HG03442 (cell line): ENCODE results near the gene PLPPR2.
"Not testable (repeated sequence)": the region's sequence is repeated elsewhere in the genome, so short reads cannot be mapped to it uniquely, and the experiment has no call there.

Source experiments
- ATAC-seq: cut with Tn5 transposase; IDR thresholded peaks from one replicate; pipeline ENCODE4 v1.9.1; 2021; ENCODE audit warnings: mild to moderate bottlenecking, moderate library complexity; ENCODE audit not compliant: unreplicated experiment

The PLPPR2 gene

DNA sequence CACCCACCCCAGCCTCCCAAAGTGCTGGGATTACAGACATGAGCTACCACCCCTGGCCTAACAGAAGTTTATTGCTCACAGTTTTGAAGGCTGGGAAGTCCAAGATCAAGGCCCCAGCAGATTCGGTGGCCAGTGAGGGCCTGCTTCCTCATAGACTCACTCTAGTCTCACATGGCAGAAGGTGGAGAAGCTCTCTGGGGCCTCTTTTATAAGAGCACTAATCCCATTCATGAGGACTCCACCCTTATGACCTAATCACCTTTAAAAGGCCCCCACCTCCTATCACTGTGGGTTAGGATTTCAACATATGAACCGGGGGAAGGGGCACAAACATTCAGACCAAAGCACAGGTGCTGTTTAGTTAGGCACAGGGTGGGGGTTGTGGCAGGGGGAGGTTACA, 12.3 kb downstream of the PLPPR2 start:
- ATAC-seq: no peak

DNA sequence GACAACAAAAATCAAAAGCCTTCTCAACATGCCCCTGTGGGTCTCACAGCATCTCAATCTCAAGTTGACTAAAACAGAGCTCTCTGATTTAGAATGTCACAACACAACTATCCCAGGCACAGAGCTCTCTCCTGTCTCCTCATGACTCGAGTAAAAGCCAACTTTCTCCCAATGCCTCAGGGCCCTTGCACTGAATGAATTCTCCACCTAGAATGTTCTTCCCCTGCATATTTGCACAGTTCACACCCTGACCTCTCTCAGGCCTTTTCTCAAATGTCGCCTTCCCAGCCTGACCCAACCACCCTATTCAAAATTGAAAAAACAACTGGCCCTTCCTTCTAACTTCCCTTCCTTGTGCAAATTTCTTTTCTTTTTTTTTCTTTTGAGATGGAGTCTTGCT, 15.5 kb downstream of the PLPPR2 start:
- no peak for ATAC-seq

DNA sequence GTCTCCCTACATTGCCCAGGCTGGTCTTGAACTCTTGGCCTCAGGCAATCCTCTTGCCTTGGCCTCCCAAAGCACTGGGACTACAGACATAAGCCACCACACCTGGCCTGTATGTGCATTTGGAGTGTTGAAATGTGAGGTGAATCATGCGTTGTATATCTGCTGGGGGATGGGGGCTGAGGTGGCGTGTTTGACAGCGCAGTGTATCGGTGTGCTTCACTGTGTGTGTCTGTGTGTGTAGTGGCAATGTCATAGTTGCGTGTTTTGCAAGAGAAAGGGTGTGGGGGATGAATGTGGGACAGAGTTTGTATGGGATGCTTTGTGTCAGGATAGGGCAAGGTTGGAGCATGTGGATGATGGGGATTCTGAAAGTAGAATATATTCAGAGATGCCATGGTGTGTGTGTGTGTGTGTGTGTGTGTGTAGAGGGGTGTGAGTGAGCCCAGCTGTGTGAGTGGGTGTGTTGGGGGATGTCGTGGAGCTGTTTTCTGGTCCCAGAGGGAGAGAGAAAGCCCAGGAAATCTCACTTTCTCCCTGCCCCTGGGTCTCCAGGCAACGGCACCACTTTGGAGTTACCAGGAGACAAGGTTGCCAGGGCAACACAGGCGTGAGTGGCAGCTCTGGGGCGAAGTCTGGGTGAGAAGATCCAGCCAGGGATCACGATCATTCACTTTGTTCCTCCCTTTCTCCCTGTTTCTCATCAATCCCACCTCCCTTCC, 18.1 kb downstream of the PLPPR2 start:
- no peak for ATAC-seq

DNA sequence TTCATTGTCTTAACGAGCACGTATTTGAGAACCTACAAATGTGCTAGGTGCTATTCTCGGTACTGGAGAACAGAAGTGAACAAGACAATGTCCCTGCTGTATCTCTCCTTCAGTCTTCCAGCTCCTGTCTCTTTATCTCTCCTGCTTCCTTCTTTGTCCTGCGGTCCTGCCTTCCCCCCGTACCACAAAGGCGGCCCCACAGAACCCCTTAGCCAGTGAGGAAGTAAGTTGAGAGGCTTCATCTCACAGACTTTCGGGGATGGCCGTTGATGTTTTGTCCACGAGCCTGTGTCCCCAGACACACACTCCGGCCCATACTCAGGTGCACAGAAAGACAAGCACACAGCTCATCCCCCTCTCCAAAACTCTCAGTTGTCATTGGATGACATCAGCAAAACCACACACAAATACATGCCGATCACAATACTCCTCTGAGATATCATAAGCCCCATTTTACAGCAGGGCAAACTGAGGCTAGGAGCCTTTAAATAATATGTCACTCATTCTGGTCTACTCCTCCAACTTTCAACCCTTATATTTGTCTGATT, 18.7 kb downstream of the PLPPR2 start:
- no peak for ATAC-seq

DNA sequence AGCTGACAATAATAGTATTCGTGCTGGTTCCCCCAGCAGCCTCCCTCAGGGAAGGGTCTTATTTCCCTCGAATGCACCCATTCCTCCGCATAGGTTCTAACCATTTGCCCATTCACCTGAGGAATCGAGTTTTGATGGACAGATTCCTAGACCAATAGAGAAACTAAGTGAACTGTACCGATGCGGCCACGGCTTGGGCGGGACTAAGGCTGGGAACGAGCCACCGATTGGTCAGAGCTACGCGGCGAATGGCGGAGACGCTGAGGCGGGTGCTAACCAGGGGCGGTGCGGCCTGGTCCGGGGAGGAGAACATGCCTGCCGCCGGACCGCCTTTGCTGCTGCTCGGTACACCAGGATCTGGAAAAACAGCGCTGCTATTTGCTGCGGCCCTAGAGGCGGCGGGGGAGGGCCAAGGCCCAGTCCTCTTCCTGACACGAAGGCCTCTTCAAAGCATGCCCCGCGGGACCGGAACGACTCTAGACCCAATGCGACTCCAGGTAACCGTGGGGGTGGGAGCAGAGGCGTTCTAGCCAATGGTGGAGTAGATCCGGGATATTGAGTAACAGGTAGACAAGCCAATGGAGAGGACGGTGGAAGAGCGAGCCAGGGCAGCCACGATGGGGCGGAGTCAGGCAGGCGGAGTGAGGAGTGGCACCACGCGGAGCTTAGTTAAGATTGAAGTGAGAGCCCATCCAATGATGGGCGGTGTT, 19.4 kb downstream of the PLPPR2 start, which contains the start of gene SWSAP1:
SWSAP1 (plus strand) TSS at position 234 of the 710 bp plus-strand sequence; CDS start at position 249, 15 bp downstream.
- ATAC-seq: peak; percentile 83

DNA sequence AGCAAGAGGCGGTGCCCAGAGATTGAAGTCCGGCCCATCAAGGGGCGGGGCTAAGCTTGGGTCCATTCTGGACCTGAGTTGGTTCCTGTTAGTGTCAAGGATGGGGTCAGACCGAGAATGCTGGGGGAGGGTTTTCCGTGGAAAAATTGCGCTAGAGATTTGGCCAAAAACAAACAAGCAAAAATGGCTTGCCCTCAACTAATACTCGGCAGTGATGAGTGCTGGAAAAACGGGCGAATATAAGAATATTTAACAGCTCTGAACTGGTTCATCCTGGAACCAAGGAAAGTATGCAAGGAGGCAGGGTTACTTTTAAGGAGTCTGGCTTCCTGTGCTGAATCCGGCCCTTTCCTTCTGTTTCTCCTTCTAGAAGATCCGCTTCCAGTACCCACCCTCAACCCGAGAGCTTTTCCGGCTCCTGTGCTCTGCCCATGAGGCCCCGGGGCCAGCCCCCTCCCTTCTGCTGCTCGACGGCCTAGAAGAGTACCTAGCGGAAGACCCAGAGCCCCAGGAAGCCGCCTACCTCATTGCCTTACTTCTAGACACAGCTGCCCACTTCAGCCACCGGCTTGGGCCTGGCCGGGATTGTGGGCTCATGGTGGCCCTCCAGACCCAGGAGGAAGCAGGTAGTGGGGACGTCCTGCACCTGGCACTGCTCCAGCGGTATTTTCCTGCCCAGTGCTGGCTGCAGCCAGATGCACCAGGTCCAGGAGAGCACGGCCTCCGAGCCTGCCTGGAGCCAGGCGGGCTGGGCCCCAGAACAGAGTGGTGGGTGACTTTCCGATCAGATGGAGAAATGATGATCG, 20.1 kb downstream of the PLPPR2 start:
- ATAC-seq: no peak

DNA sequence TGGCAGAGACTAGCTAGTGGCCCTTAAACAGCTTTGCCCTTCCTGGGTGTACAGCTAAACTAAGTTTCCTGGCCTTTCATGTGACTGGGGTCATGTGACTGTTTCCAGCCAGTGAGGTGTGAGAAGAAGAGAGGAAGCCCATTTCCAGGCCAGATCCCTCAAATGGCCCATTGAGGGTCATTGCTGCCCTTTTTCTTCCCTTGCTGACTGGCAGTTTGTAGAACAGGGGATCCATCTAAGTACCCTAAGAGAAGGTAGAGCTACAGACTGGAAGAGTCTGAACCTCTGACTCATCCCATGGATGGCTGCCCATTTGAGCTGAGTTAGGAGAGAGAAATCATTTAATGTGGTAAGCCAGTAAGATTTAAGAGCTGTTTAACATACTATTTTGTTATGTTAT, 22.0 kb downstream of the PLPPR2 start:
- ATAC-seq: no peak

DNA sequence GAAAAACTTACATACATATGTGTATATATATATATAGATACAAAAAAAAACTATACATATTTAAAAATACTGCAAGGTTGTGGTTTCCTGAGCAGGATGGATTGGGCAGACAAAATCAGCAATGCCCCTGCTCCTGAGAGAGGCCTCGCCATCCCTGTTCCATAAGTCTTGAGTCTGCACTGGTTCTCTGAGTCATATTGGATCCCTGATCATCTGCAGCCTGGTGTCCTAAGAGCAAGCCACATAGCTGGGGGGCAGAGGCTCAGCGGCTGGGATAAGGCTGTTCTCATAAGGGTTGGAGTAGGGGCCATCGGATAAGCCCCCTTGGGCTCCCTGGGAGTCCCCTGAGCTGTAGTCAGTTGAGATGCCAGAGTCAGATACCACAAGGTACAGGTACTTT, 22.5 kb downstream of the PLPPR2 start:
- no peak for ATAC-seq

DNA sequence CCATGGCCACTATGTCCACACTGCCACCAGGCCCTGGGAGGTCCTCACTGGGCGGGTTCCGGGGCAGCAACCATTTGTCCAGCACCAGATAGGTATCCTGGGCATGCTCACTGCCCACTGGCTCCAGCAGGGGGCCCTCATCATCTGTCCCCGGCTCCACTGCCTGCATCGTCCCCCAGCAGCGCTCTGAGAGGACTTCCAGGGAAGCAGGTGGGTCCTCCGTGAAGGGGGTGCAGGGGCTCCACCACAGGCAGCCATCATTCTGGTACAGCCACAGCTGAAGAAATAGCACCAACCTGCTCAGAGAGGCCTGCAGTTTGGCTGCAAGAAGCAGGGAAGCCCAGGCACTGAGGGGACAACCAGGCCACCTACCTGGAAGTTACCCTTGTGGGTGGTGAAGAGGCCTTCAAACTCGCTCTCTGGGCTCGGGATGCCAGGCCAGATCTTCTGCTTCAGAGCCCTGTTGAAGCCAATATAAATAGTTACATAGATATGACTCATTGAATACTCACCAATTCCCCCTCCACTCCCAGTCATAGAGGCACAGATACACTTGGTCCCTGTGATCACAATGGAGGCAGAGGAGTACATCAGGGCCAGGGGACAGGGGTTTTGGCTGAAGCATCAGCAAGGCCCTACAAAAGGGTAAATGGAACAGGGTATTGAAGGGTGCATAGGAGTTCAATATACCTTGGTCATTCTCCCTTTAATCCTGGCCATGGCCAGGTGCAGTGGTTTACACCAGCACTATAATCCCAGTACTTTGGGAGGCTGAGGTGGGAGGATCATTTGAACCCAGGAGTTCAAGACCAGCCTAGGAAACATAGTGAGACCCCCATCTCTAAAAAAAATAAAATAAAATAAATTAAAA, 23.3 kb downstream of the PLPPR2 start:
- ATAC-seq: no peak

DNA sequence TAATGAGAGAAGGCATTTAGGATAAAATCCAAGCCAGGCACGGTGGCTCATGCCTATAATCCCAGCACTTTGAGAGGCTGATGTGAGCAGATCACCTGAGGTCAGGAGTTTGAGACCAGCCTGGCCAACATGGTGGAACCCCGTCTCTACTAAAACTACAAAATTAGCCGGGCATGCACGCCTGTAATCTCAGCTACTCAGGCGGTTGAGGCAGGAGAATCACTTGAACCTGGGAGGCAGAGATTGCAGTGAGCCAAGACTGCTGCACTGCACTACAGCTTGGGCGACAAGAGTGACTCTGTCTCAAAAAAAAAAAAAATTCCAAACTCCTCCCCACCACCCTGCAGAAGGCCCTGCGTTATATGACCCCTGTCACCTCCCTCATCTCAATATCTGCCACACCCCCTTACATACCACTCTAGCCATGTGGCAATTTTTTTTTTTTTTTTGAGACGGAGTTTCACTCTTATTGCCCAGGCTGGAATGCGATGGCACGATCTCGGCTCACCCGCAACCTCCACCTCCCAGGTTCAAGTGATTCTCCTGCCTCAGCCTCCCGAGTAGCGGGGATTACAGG, 24.1 kb downstream of the PLPPR2 start:
- not testable (repeated sequence) for ATAC-seq

DNA sequence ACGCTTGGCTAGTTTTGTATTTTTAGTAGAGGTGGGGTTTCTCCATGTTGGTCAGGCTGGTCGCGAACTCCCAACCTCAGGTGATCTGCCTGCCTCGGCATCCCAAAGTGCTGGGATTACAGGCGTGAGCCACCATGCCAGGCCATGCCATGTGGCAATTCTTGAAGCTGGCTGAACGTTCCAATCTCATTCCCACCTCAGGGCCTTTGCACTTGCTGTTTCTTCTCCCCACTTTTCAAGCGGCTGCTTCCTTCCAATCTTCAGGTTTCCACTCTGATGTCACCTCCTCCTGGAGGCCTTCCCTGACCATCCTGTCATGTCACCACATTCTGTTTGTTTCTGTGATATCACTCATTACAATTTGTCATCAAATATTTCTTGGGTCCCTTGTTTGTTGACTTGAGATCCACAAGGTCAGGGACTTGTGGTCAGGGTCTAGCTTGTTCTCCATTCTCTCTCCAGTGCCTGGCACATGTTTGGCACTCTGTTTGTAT, 24.7 kb downstream of the PLPPR2 start:
- no peak for ATAC-seq

DNA sequence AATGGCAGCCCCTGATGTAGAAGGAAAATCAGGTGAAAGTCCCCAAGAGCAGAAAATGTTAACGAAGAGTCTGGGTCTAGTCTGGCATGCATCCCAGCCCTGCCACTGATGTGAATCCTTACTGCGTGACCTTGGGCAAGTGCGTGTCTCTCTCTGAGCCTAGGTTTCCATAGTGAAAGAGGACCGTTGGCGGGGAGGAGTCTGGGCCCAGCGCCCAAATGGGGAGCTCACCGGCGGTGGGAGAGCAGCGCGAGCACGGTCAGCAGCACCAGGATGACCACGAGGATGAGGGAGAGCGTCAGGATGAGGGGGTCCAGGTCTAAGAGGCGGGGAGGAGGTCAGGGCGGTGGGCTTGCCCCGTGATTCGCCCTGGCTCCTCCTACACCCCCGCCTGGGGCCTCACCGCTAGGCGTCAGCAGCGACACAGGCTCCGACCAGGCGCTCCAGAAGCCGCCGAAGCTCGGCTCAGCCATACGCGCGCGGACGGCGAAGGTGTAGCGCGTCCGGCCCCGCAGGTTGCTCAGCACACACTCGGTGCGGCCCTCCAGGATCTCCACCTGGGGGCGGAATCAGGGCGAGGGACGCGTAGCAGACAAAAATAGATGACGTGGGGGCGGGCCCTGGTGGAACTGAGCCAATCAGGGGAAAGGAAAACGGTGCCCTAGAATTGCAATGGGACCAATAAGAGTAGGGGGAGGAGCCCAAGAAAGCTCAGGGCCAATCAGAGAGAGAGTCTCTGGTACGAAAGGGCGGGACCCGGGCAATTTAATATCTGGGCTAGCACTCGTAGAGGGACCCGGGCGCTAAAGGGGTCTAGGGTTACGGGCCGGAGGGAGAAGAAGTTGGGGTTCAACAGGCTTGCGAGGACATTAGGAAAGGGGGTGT, 25.7 kb downstream of the PLPPR2 start:
- ATAC-seq: peak; percentile 70

DNA sequence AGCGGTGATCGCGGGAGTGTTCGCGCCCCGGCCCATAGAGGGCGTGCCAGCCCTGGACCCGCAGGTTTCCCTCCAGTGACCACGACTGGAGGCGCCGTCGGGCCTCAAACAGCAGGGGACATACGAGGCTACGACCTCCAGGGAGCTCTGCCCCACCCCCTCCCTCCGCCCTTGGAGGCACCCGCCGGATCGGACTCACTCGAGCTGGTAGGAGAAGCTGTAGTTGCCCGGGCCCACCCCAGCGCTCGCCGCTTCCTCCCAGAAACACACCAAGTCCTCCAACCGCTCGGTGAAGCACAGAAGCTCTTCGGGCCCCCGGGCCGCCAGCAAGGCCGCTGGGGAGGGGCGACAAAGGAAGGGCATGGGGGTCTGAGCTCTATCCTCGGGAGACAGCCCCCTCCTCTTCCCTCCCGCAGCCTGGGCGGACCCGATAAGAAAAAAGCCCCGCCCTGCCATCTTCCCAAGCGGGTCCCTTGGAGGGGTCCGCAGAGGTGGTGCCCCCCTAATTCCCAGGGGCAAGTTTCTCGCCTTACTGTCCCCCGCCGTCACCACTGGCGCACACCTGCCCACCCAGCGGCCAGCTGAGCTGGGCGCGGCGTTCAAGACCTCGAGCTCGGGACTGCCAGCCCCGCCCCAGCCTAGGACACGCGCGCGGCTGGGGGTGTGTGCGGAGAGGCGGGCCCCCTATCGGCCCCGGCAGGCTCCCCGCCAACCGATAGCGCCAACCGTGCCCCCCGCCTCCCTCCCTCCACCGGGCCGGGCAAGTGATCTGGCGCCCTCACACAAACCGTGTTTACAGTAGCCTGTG, 27.9 kb downstream of the PLPPR2 start:
- ATAC-seq: no peak

DNA sequence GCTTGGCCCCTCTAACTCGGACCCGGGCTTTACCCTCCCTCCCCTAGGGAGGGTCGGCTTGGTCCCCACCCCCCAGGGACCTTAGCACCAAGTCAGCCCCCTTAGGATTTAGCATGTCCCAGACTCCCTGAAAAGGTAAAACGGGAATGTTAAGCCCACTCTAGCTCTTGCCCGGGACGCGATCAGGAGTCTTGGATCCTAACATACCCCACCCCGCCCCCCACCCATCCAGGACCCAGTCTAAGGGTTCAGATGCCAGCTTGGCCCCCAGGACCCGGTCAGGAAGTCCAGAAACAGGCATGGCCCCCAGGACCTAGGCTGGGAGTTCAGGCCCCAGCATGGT, 28.4 kb downstream of the PLPPR2 start:
- no peak for ATAC-seq

DNA sequence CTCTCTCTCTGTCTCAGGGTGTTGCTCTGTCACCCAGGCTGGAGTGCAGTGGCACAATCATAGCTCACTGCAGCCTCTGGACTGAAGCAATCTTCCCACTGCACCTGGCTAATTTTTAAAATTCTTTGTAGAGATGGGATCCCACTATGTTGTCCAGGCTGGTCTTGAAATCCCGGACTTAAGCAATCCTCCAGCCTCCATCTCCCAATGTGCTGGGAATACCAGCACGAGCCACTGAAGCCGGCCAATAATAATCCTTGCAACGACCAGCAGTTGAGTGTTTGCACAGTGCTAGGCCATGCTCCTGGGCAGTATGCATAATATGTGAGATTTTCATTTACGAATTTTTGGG, 29.5 kb downstream of the PLPPR2 start:
- ATAC-seq: no peak

DNA sequence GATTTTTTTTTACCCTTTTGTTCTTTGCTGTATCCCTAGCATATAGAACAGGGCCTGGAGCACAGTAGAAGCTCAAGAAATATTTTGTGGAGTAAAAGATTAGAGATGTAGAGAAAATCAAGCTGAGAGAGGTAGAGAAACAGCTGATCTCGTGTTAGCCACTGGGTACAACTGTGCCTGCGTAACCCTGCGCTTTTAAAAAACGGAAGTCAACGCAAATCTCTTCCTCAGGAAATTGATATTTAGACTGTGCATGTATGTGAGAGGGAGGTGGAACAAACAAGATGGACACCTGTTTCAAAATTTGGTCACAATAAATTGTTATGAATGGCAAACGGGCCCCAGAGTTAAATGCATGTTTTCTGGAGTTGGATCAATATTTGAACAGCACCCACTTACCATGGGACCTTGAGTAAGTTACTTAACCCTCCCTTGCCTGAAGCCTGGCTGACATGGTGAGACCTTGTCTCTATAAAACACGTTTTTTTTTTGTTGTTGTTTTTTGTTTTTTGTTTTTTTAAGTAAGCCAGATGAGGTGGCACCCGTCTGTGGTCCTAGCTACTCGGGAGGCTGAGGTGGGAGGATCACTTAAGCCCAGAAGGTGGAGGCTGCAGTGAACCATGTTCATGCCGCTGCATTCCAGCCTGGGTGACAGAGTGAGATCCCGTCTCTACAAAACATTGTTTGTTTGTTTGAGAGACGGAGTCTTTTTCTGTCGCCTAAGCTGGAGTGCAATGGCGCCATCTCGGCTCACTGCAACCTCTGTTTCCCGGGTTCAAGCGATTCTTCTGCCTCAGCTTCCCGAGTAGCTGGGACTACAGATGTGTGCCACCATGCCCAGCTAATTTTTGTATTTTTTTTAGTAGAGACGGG, 32.2 kb downstream of the PLPPR2 start:
- no peak for ATAC-seq

DNA sequence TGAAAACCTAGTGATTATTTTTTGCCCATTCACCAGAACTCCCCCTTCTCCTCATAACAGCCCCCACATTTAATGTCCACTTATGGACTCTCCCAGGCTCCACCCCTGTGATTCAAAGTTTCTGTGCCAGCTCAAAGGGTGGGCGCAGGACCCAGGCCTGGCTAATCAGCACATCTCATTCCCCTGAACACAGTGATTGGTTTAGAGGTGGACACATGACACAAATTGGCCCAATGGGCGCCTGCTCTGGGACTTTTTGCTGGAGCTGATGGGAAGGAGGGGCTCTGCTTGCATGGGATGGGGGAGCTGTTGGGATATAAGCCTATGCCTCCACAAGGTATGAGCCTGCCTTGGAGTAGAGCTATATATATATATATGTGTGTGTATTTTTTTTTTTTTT, 35.1 kb downstream of the PLPPR2 start:
- no peak for ATAC-seq
